Fibroblast of lung (primary cell): Measurements from ENCODE around the gene SHFL. TPM values are rescaled to one million over a fixed set of nuclear protein-coding genes. Genes with fewer than 3 reads are reported as not detected.

Experiments used
- DNase-seq, 2 donors: peaks; one replicate each; pipeline versions ENCODE4 v3.0.0 to v3.0.0-alpha.2; 2010; ENCODE audit warnings: low read depth in 2 of 2
- H2AFZ ChIP-seq: 2 replicates; pipeline ENCODE4 v1.5.1; 2012; ENCODE audit warnings: low read length, control low read depth, inconsistent platforms
- H3K27ac ChIP-seq: 2 replicates; pipeline ENCODE4 v1.5.1; 2011; ENCODE audit warnings: low read length, control low read depth; ENCODE audit not compliant: insufficient read depth
- H3K27me3 ChIP-seq: 2 replicates; pipeline ENCODE4 v1.5.1; 2011; ENCODE audit warnings: mild to moderate bottlenecking, low read length; ENCODE audit not compliant: control insufficient read depth, insufficient read depth
- H3K36me3 ChIP-seq: 2 replicates; pipeline ENCODE4 v1.5.1; 2011; ENCODE audit warnings: low read length; ENCODE audit not compliant: control insufficient read depth, insufficient read depth
- H3K4me1 ChIP-seq: 2 replicates; pipeline ENCODE4 v1.5.1; 2011; ENCODE audit warnings: low read length; ENCODE audit not compliant: control insufficient read depth, insufficient read depth; ENCODE audit errors: extremely low read depth
- H3K4me2 ChIP-seq: 2 replicates; pipeline ENCODE4 v1.5.1; 2011; ENCODE audit warnings: low read length, control low read depth; ENCODE audit not compliant: insufficient read depth; ENCODE audit errors: extremely low read depth
- H3K4me3 ChIP-seq, 4 experiments: fragments of 200-600 bp in 1 of 4; sonication (generic) in 1 of 4; replicated peaks in 1 of 4; 2 replicates each; pipeline ENCODE4 v1.5.1; 2011 to 2016; ENCODE audit warnings: low read length in 4 of 4, low read depth in 3 of 4, mild to moderate bottlenecking in 3 of 4, control low read depth in 2 of 4, inconsistent platforms in 1 of 4, mixed read lengths in 1 of 4; ENCODE audit not compliant: insufficient read depth in 1 of 4; ENCODE audit errors: control extremely low read depth in 1 of 4
- H3K79me2 ChIP-seq: 2 replicates; pipeline ENCODE4 v1.5.1; 2012; ENCODE audit warnings: mild to moderate bottlenecking, low read length, inconsistent platforms; ENCODE audit not compliant: control insufficient read depth, insufficient read depth
- H3K9ac ChIP-seq: 2 replicates; pipeline ENCODE4 v1.5.1; 2011; ENCODE audit warnings: mild to moderate bottlenecking, low read length, control low read depth; ENCODE audit not compliant: insufficient read depth
- H3K9me3 ChIP-seq: 2 replicates; pipeline ENCODE4 v1.5.1; 2012; ENCODE audit warnings: low read depth, low read length; ENCODE audit not compliant: control insufficient read depth, insufficient read depth
- H4K20me1 ChIP-seq: 2 replicates; pipeline ENCODE4 v1.5.1; 2011; ENCODE audit warnings: low read length; ENCODE audit not compliant: control insufficient read depth, insufficient read depth; ENCODE audit errors: extremely low read depth
- EZH2 ChIP-seq: IDR thresholded peaks from 2 replicates; pipeline ENCODE4 v1.5.1; 2012; ENCODE audit warnings: low read length, control low read depth, mild to moderate bottlenecking; ENCODE audit errors: missing control alignments
- polyA plus RNA-seq, 2 donors: library from polyadenylated mRNA; depleted of rRNA in 1 of 2; stranded (reverse) in 1 of 2; unstranded in 1 of 2; fragments of >200 nt; gene quantifications; 2 replicates each; pipeline ENCODE4 v1.2.1, GENCODE V29; 2011 to 2012; ENCODE audit warnings: missing spikeins in 1 of 2
- total RNA-seq: library from RNA; depleted of rRNA; stranded (reverse); fragments of >200 nt; gene quantifications from 2 replicates; pipeline ENCODE4 v1.2.1, GENCODE V29; 2014
- TF ChIP-seq, protein P1 (sequence below), 2 donors: IDR thresholded peaks in 1 of 2; conservative IDR thresholded peaks in 1 of 2; 1 replicate in 1 of 2; 2 replicates in 1 of 2; pipeline ENCODE4 v1.5.1; 2011 to 2012; ENCODE audit warnings: low read length in 2 of 2, control low read depth in 1 of 2, inconsistent platforms in 1 of 2, low read depth in 1 of 2, mild to moderate bottlenecking in 1 of 2

Gene SHFL
- total and polyA plus RNA-seq, 2 donors (not counting 1 experiment from before 2014, with no cell fraction given): 29.0 to 29.4 TPM

DNA sequence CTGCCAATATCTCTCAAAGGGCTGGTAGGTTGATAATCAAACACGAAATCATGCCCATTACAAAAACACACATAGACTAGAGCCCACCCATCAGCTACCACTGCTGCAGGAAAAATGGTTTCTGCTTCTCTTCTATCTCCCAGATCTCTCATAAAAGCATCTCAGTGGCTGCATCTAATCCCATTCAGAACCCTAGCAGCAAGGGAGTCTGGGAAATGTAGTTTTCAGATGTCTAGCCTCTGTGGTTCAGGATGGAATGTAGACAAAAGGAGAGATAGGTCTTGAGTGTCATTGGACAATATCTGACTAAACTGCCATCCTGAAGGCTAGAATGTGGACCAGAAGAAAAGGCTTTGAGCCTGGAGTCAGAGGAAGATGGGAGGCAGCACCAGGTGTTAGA is 40.7 kb upstream of the SHFL start:
- no peak overlapping the region for H3K27ac ChIP-seq
- peaks cover 3% of the 10 kb centered on the region for H3K9me3 ChIP-seq
- no peak overlapping the region for H3K4me3 ChIP-seq
- no peak overlapping the region for H3K9ac ChIP-seq
- no peak overlapping the region for H3K4me2 ChIP-seq
- no peak for DNase-seq
- H3K4me1 ChIP-seq: no peaks in the 10 kb centered on the region
- H4K20me1 ChIP-seq: no peaks in the 10 kb centered on the region
- no peaks in the 10 kb centered on the region for H3K27me3 ChIP-seq
- H3K36me3 ChIP-seq: no peaks in the 10 kb centered on the region
- no peak overlapping the region for H2AFZ ChIP-seq
- no peaks in the 10 kb centered on the region for H3K79me2 ChIP-seq
- TF ChIP-seq EZH2: no peak
- TF ChIP-seq, protein P1, sequence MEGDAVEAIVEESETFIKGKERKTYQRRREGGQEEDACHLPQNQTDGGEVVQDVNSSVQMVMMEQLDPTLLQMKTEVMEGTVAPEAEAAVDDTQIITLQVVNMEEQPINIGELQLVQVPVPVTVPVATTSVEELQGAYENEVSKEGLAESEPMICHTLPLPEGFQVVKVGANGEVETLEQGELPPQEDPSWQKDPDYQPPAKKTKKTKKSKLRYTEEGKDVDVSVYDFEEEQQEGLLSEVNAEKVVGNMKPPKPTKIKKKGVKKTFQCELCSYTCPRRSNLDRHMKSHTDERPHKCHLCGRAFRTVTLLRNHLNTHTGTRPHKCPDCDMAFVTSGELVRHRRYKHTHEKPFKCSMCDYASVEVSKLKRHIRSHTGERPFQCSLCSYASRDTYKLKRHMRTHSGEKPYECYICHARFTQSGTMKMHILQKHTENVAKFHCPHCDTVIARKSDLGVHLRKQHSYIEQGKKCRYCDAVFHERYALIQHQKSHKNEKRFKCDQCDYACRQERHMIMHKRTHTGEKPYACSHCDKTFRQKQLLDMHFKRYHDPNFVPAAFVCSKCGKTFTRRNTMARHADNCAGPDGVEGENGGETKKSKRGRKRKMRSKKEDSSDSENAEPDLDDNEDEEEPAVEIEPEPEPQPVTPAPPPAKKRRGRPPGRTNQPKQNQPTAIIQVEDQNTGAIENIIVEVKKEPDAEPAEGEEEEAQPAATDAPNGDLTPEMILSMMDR (conservative IDR thresholded peaks at IDR 0.05 in 1 of 2, IDR thresholded peaks at IDR 0.05 in 1 of 2; ENCODE audit: low read depth in 1 of 2, low read length in 2 of 2): no peak

DNA sequence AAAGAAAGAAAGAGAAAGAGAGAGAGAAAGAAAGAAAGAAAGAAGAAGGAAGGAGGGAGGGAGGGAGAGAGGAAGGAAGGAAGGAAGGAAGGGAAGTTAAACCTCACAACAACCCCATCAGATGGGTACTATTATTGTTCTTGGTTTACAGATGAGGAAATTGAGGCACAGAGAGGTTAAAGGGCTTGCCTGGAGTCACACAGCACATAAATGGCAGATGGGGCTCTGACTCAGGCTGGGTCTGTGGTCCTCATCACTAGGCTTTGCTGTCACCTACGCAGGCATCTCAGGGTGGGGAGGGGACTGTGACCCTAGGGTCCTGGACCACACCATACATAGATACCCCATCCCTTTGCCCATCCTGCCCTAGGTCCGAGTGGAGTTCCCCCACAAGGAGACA is 36.5 kb upstream of the SHFL start:
- no peak overlapping the region for H3K9ac ChIP-seq
- no peaks in the 10 kb centered on the region for H4K20me1 ChIP-seq
- H3K4me2 ChIP-seq: no peak overlapping the region
- no peak overlapping the region for H3K4me3 ChIP-seq
- no peaks in the 10 kb centered on the region for H3K27me3 ChIP-seq
- H2AFZ ChIP-seq: no peak overlapping the region
- no peak for DNase-seq
- H3K4me1 ChIP-seq: no peaks in the 10 kb centered on the region
- H3K9me3 ChIP-seq: no peaks in the 10 kb centered on the region
- H3K27ac ChIP-seq: no peak overlapping the region
- no peak for TF ChIP-seq EZH2
- TF ChIP-seq, protein P1 (conservative IDR thresholded peaks at IDR 0.05 in 1 of 2, IDR thresholded peaks at IDR 0.05 in 1 of 2; ENCODE audit: low read depth in 1 of 2, low read length in 2 of 2): no peak
- H3K36me3 ChIP-seq: no peaks in the 10 kb centered on the region
- H3K79me2 ChIP-seq: no peaks in the 10 kb centered on the region

DNA sequence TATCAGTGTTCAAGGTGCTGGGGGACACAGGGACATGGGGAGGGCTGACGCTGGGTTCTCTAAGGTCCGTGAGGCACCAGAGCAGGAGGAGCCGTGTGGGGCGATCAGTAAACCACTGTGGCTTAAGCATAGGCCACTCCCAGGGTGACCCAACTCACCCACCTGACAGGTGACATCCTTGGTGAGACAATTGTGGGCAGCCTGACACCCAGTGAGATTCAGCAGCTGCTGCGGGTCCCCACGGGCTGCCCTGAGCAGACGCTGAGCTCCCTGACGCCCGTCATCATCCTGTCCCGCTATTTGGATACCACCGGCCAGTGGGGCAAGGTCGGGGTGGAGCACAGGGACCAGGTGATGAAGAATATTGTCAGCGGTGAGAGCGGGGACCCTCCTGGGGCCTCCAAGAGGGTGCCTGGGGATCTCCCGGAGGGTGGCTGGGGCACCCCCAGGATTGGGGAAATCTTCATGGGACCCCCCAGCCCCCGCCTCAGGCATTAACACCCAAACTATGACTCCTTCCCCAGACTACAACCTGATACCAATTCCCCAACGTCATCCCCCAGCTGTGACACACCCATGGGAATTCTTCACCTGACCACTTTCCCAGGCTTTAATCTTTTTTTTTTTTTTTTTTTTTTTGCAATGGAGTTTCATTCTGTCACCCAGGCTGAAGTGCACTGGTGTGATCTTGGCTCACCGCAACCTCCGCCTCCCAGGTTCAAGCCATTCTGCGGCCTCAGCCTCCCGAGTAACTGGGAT is 33.3 kb upstream of the SHFL start:
- H3K4me1 ChIP-seq: no peaks in the 10 kb centered on the region
- no peak for DNase-seq
- no peak overlapping the region for H3K9ac ChIP-seq
- H3K4me3 ChIP-seq: no peak overlapping the region
- H3K36me3 ChIP-seq: no peaks in the 10 kb centered on the region
- H3K9me3 ChIP-seq: no peaks in the 10 kb centered on the region
- no peak overlapping the region for H2AFZ ChIP-seq
- no peak overlapping the region for H3K4me2 ChIP-seq
- no peak overlapping the region for H3K27ac ChIP-seq
- H4K20me1 ChIP-seq: no peaks in the 10 kb centered on the region
- no peaks in the 10 kb centered on the region for H3K27me3 ChIP-seq
- no peaks in the 10 kb centered on the region for H3K79me2 ChIP-seq
- TF ChIP-seq, protein P1 (conservative IDR thresholded peaks at IDR 0.05 in 1 of 2, IDR thresholded peaks at IDR 0.05 in 1 of 2; ENCODE audit: low read depth in 1 of 2, low read length in 2 of 2): no peak
- TF ChIP-seq EZH2: no peak
